Activated B cell treated with CpG ODN at 0.5 μM for 24 hours (primary cell): Measurements from ENCODE around the gene HSH2D. TPM values are rescaled to one million over a fixed set of nuclear protein-coding genes. Genes with fewer than 3 reads are reported as not detected.
A peak's percentile ranks its signal among the peaks of the same experiment; 100 is the strongest.
"Not testable (repeated sequence)": the region's sequence is repeated elsewhere in the genome, so short reads cannot be mapped to it uniquely, and the experiment has no call there.

ENCODE experiments used
- ATAC-seq: fragments of 200-7000 bp; cut with Tn5 transposase; one replicate; pipeline ENCODE4 v1.10.0; 2021; ENCODE audit warnings: low read depth, mild to moderate bottlenecking, moderate library complexity
- CTCF ChIA-PET: fragments of 350-600 bp; sonication (Branson Sonifier 250); formaldehyde crosslinking; loops from one replicate; lab custom pipeline; 2021; ENCODE audit warnings: antibody characterized with exemption; lab: Charles Lee
- POLR2A ChIA-PET: fragments of 350-600 bp; sonication (Branson Sonifier 250); formaldehyde crosslinking; loops from one replicate; lab custom pipeline; 2021; ENCODE audit warnings: antibody characterized with exemption; lab: Charles Lee
- DNase-seq: peaks from one replicate; pipeline ENCODE4 v3.0.0; 2022
- H3K27ac Mint-ChIP-seq: one replicate; pipeline ENCODE4 v1.8.0; 2020; ENCODE audit warnings: mixed read lengths
- H3K27me3 Mint-ChIP-seq: one replicate; pipeline ENCODE4 v1.8.0; 2021; ENCODE audit warnings: mixed read lengths
- H3K36me3 Mint-ChIP-seq: one replicate; pipeline ENCODE4 v1.8.0; 2021; ENCODE audit warnings: low read depth, mixed read lengths
- H3K4me1 Mint-ChIP-seq: one replicate; pipeline ENCODE4 v1.8.0; 2021; ENCODE audit warnings: mixed read lengths
- H3K4me3 Mint-ChIP-seq: one replicate; pipeline ENCODE4 v1.8.0; 2020; ENCODE audit warnings: mild to moderate bottlenecking, mixed read lengths
- H3K9me3 Mint-ChIP-seq: one replicate; pipeline ENCODE4 v1.8.0; 2020; ENCODE audit warnings: mixed read lengths
- intact Hi-C: fragments of 100-400 bp; cut with micrococcal nuclease; formaldehyde crosslinking; loops from one replicate; pipeline ENCODE4 v1.15.1; 2024
- total RNA-seq: library from RNA; stranded (reverse); gene quantifications from 2 replicates; pipeline ENCODE4 v1.2.3, GENCODE V29; 2022
- TF ChIP-seq, protein P1 (sequence below): fragments of 200-600 bp; IDR thresholded peaks from one replicate; pipeline ENCODE4 v1.8.0; 2022; ENCODE audit warnings: antibody characterized with exemption, mild to moderate bottlenecking

The HSH2D gene
- total RNA-seq, 1 donor from 2014 or later: 191 TPM

DNA sequence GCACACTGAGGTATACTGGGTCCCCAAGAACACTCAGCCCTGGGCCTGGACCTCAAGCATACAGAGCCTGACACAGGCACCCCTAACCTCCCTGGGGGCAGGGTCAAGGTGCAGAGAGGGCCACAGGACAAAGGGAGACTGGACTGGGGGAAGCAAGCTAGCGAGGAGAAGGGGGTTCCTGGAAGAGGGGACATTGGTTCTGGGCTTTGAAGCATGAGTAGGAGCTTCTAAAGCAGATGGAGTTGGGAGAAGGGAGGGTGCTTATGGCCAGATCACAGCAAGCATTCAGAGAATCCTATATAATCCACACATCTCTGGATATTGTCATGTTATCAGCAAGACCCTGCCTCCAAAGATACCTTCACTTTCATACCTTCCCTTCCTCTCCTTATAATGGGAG is 26.6 kb downstream of the HSH2D start:
- CTCF ChIA-PET: interaction anchor here (1.2 kb wide), 1 partner anchor 128 kb away, joined by 3 read pairs; no protein-coding TSS in a partner anchor
- H3K4me3 Mint-ChIP-seq: no peak overlapping the region

DNA sequence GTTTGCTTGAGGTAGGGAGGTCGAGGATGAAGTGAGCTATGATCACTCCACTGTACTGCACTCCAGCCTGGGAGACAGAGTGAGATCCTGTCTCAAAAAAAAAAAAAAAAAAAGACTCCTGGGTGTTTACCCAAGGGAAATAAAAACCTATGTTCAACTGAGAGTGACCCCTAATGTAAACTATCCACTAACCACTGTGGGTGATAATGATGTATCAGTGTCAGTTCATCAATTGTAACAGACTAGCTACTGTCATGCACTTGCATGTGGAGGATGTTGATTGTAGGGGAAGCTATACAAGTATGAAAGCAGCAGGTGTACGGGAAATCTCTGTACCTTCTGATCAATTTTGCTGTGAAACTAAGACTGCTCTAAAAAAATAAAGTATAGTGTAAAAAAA is 32.5 kb downstream of the HSH2D start:
- Mint-ChIP-seq H3K4me1 (peaks cover 17% of the 10 kb centered on the region), H3K27ac (no peak overlapping the region), H3K27me3 (no peaks in the 10 kb centered on the region), H3K9me3 (no peaks in the 10 kb centered on the region), H3K36me3 (no peaks in the 10 kb centered on the region), H3K4me3 (no peak overlapping the region)
- intact Hi-C loops: no loop called here
- ATAC-seq (no peak), DNase-seq (no peak)
- TF ChIP-seq, protein P1, sequence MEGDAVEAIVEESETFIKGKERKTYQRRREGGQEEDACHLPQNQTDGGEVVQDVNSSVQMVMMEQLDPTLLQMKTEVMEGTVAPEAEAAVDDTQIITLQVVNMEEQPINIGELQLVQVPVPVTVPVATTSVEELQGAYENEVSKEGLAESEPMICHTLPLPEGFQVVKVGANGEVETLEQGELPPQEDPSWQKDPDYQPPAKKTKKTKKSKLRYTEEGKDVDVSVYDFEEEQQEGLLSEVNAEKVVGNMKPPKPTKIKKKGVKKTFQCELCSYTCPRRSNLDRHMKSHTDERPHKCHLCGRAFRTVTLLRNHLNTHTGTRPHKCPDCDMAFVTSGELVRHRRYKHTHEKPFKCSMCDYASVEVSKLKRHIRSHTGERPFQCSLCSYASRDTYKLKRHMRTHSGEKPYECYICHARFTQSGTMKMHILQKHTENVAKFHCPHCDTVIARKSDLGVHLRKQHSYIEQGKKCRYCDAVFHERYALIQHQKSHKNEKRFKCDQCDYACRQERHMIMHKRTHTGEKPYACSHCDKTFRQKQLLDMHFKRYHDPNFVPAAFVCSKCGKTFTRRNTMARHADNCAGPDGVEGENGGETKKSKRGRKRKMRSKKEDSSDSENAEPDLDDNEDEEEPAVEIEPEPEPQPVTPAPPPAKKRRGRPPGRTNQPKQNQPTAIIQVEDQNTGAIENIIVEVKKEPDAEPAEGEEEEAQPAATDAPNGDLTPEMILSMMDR: no peak
- CTCF ChIA-PET: no interaction called here
- POLR2A ChIA-PET: interaction anchor here (0.7 to 2.5 kb wide), 5 partner anchors 26 to 53 kb away, joined by 4 to 8 read pairs (median 4); no protein-coding TSS in a partner anchor

More for the DNA sequence above, 26.6 kb downstream of the HSH2D start:
- Mint-ChIP-seq H3K9me3 (no peaks in the 10 kb centered on the region), H3K36me3 (no peaks in the 10 kb centered on the region), H3K4me1 (peaks cover 22% of the 10 kb centered on the region), H3K27me3 (no peaks in the 10 kb centered on the region), H3K27ac (no peak overlapping the region)
- intact Hi-C loops: no loop called here
- ATAC-seq (no peak), DNase-seq (no peak)
- TF ChIP-seq, protein P1: no peak
- POLR2A ChIA-PET: interaction anchor here (0.8 to 3.9 kb wide), 3 partner anchors 12 to 23 kb away, joined by 4 to 21 read pairs (median 5); no protein-coding TSS in a partner anchor

DNA sequence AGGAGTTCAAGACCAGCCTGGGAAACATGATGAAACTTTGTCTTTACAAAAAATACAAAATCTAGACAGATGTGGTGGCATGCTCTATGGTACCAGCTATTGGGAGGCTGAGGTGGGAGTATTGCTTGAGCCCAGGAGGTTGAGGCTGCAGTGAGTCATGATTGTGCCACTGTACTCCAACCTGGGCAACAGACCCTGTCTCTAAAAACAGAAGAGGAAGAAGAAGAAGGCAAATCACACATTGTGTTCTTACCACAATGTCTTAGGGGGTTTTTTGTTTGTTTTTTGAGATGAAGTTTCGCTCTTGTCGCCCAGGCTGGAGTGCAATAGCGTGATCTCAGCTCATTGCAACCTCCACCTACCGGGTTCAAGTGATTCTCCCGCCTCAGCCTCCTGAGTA is 35.4 kb downstream of the HSH2D start:
- POLR2A ChIA-PET: interaction anchor here (1.0 to 2.0 kb wide), 6 partner anchors 10 to 38 kb away, joined by 3 to 11 read pairs (median 6); partner anchors contain the start of gene HSH2D
- peak overlapping the region; percentile 59 for H3K27ac Mint-ChIP-seq

GRCh38 chr19:16180611-16181010 is 37.1 kb downstream of the HSH2D start:
- TF ChIP-seq, protein P1: no peak
- peaks cover 6% of the 10 kb centered on the region for H3K36me3 Mint-ChIP-seq
- DNase-seq (no peak), ATAC-seq (no peak)
- POLR2A ChIA-PET: interaction anchor here (0.6 to 2.2 kb wide), 8 partner anchors 29 to 221 kb away, joined by 3 to 16 read pairs (median 5); partner anchors contain the start of genes RAB8A and TPM4
- H3K4me1 Mint-ChIP-seq: peaks cover 29% of the 10 kb centered on the region
- no peak overlapping the region for H3K4me3 Mint-ChIP-seq
- no peak overlapping the region for H3K27ac Mint-ChIP-seq
- intact Hi-C loops: no loop called here
- CTCF ChIA-PET: interaction anchor here (1.6 to 4.1 kb wide), 5 partner anchors 63 to 140 kb away, joined by 4 to 30 read pairs (median 5); no protein-coding TSS in a partner anchor
- no peaks in the 10 kb centered on the region for H3K9me3 Mint-ChIP-seq
- H3K27me3 Mint-ChIP-seq: no peaks in the 10 kb centered on the region

More for the DNA sequence above, 35.4 kb downstream of the HSH2D start:
- H3K4me1 Mint-ChIP-seq: peaks cover 20% of the 10 kb centered on the region
- H3K27me3 Mint-ChIP-seq, H3K4me3 Mint-ChIP-seq, H3K36me3 Mint-ChIP-seq, intact Hi-C loops, H3K9me3 Mint-ChIP-seq, DNase-seq: not testable (repeated sequence)
- ATAC-seq: peak; percentile 34
- CTCF ChIA-PET: interaction anchor here (0.6 to 4.1 kb wide), 5 partner anchors 38 to 238 kb away, joined by 3 to 12 read pairs (median 3); no protein-coding TSS in a partner anchor

DNA sequence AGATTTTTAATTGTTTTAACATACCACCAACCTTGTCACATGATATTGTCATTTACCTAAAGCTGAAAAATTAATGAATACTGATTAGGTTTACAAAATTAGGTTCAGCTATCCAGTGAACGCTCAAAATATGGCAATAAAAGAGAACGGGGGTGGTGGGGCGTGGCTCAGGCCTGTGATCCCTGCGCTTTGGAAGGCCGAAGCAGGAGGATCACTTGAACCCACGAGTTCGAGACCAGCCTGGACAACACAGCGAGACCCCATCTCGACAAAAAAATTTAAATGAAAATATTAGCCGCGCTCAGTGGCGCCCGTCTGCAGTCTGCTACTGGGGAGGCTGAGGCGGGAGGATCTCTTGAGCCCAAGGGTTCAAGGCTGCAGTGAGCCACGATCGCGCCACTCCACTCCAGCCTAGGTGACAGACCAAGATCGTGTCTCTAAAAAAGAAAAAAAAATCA is 41.2 kb downstream of the HSH2D start:
- ChIA-PET POLR2A (interaction anchor here (0.6 to 2.4 kb wide), 33 partner anchors 10 to 765 kb away, joined by 3 to 25 read pairs (median 5); partner anchors contain the start of genes AKAP8L, AP1M1, HSH2D and RAB8A), CTCF (interaction anchor here (0.8 to 3.3 kb wide), 19 partner anchors 11 to 555 kb away, joined by 3 to 18 read pairs (median 5); partner anchors contain the start of gene HSH2D)
- intact Hi-C loops: loop anchor here (1.0 to 2.0 kb wide), 6 partner anchors 13 to 348 kb away; partner anchors contain the start of genes AP1M1 and RAB8A
- DNase-seq (no peak), ATAC-seq (no peak)
- Mint-ChIP-seq H3K27ac (peak overlapping the region; percentile 93), H3K4me1 (peaks cover 38% of the 10 kb centered on the region), H3K27me3 (no peaks in the 10 kb centered on the region), H3K36me3 (peaks cover 29% of the 10 kb centered on the region), H3K9me3 (no peaks in the 10 kb centered on the region), H3K4me3 (peak overlapping the region; percentile 97)
- TF ChIP-seq, protein P1: no peak
